ENCODE data around the gene ZNF710. TPM values are rescaled to one million over a fixed set of nuclear protein-coding genes. Genes with fewer than 3 reads are reported as not detected.

The ZNF710 gene
- total RNA-seq, 4 donors from 2014 or later: 19.2 to 32.1 (median 25.0) TPM

GRCh38 chr15:89982315-89983055 lies 18.6 kb upstream of the ZNF710 start:
- DNase-seq (ENCODE audit: low spot score in 2 of 2): no peak
- Histone ChIP-seq H3K4me1 (no peaks in the 10 kb centered on the region), H3K36me3 (no peaks in the 10 kb centered on the region), H3K4me3 (no peak overlapping the region), H3K27ac (no peak overlapping the region), H3K27me3 (no peaks in the 10 kb centered on the region), H3K9me3 (peaks cover 7% of the 10 kb centered on the region)
- WGBS: 45% methylated on average over 7 of the region's 7 CpGs
- no peak for TF ChIP-seq CTCF (IDR thresholded peaks at IDR 0.05)
- TF ChIP-seq EP300 (IDR thresholded peaks at IDR 0.05): no peak
- TF ChIP-seq POLR2AphosphoS5 (IDR thresholded peaks at IDR 0.05): no peak
- no peak for TF ChIP-seq POLR2A (IDR thresholded peaks at IDR 0.05)

GRCh38 chr15:89984001-89984400 lies 17.1 kb upstream of the ZNF710 start:
- H3K9me3 ChIP-seq: peaks cover 7% of the 10 kb centered on the region
- H3K36me3 ChIP-seq: no peaks in the 10 kb centered on the region
- H3K27ac ChIP-seq: no peak overlapping the region
- WGBS: 96% methylated on average over 2 of the region's 2 CpGs
- H3K4me3 ChIP-seq: no peak overlapping the region
- no peak for DNase-seq (ENCODE audit: low spot score in 2 of 2)
- TF ChIP-seq POLR2AphosphoS5 (IDR thresholded peaks at IDR 0.05): no peak
- TF ChIP-seq POLR2A (IDR thresholded peaks at IDR 0.05): no peak
- TF ChIP-seq CTCF (IDR thresholded peaks at IDR 0.05): no peak
- no peak for TF ChIP-seq EP300 (IDR thresholded peaks at IDR 0.05)
- H3K27me3 ChIP-seq: no peaks in the 10 kb centered on the region
- H3K4me1 ChIP-seq: no peaks in the 10 kb centered on the region

GRCh38 chr15:89984421-89985010 lies 16.6 kb upstream of the ZNF710 start:
- Histone ChIP-seq H3K4me1 (no peaks in the 10 kb centered on the region), H3K4me3 (no peak overlapping the region), H3K9me3 (peaks cover 7% of the 10 kb centered on the region), H3K27me3 (no peaks in the 10 kb centered on the region), H3K36me3 (no peaks in the 10 kb centered on the region), H3K27ac (no peak overlapping the region)
- WGBS: 95% methylated on average over 6 of the region's 6 CpGs
- no peak for DNase-seq (ENCODE audit: low spot score in 2 of 2)
- TF ChIP-seq CTCF (IDR thresholded peaks at IDR 0.05) (no peak), POLR2AphosphoS5 (IDR thresholded peaks at IDR 0.05) (no peak), POLR2A (IDR thresholded peaks at IDR 0.05) (no peak)

- no peak for DNase-seq (ENCODE audit: low spot score in 2 of 2)
- WGBS: 91% methylated on average over 3 of the region's 3 CpGs
- no peaks in the 10 kb centered on the region for H3K36me3 ChIP-seq
- H3K4me3 ChIP-seq: no peak overlapping the region
- H3K27me3 ChIP-seq: no peaks in the 10 kb centered on the region
- no peak overlapping the region for H3K27ac ChIP-seq
- H3K4me1 ChIP-seq: no peaks in the 10 kb centered on the region
- no peak for TF ChIP-seq EP300 (IDR thresholded peaks at IDR 0.05)
- TF ChIP-seq POLR2A (IDR thresholded peaks at IDR 0.05): no peak
- TF ChIP-seq CTCF (IDR thresholded peaks at IDR 0.05): no peak
- TF ChIP-seq POLR2AphosphoS5 (IDR thresholded peaks at IDR 0.05): no peak
- H3K9me3 ChIP-seq: peaks cover 7% of the 10 kb centered on the region
These were observed 16.0 kb upstream of the ZNF710 start for GRCh38 chr15:89985111-89985510.

- no peak for DNase-seq (ENCODE audit: low spot score in 2 of 2)
- Histone ChIP-seq H3K27ac (no peak overlapping the region), H3K27me3 (no peaks in the 10 kb centered on the region), H3K9me3 (no peaks in the 10 kb centered on the region), H3K4me3 (no peak overlapping the region), H3K36me3 (no peaks in the 10 kb centered on the region), H3K4me1 (no peaks in the 10 kb centered on the region)
- no peak for TF ChIP-seq POLR2A (IDR thresholded peaks at IDR 0.05)
- 77% methylated on average over 4 of the region's 4 CpGs for WGBS
These were observed 9.8 kb upstream of the ZNF710 start for GRCh38 chr15:89991312-89991711.
